Activated naive CD4-positive, alpha-beta T cell treated with anti-CD3 and anti-CD28 coated beads, Interleukin-2, amount 10 ng/mL, durations not matched to agents 5 hours and 36 hours (primary cell): ENCODE measurements around the gene SMAD9. TPM values are rescaled to one million over a fixed set of nuclear protein-coding genes. Genes with fewer than 3 reads are reported as not detected.

ENCODE experiments used
- total RNA-seq, 2 experiments: library from RNA; stranded (reverse); gene quantifications; one replicate each; pipeline ENCODE4 v1.2.3, GENCODE V29; 2021

SMAD9 gene
- total RNA-seq: under 1 TPM in 1 of 2 experiments, not detected in 1; 0.08 TPM

GRCh38 chr13:36919833-36920615 is at the start of gene SMAD9:
SMAD9 (minus strand) TSS chr13:36920238; CDS start chr13:36879689, 40,549 bp downstream.

GRCh38 chr13:36818804-36819738 is 101.0 kb downstream of the SMAD9 start, which contains the start of gene RFXAP:
RFXAP (plus strand) TSS chr13:36819222; CDS start chr13:36819358, 136 bp downstream.

Other genes with a start within 250 kb of the SMAD9 start
- not detected for gene SERTM1, start 246.2 kb downstream of the SMAD9 start, total RNA-seq
- gene RFXAP, start 101.0 kb downstream of the SMAD9 start, total RNA-seq: 10 to 100 TPM; 14.7 to 15.8 TPM
- gene ALG5, start 79.1 kb upstream of the SMAD9 start, total RNA-seq: 10 to 100 TPM; 28.7 to 32.9 TPM
- gene EXOSC8, start 80.5 kb upstream of the SMAD9 start, total RNA-seq: 10 to 100 TPM; 75.3 to 80.8 TPM
- 10 to 100 TPM; 58.6 to 64.5 TPM for gene SUPT20H, start 139.4 kb upstream of the SMAD9 start, total RNA-seq
- not detected for gene CSNK1A1L, start 185.4 kb upstream of the SMAD9 start, total RNA-seq